K562 (cell line): Measurements from ENCODE around the gene GATA2. TPM values are rescaled to one million over a fixed set of nuclear protein-coding genes. Genes with fewer than 3 reads are reported as not detected.
A peak's percentile ranks its signal among the peaks of the same experiment; 100 is the strongest.

Experiments used
- ATF7 ChIP-seq: fragments of 450-650 bp; IDR thresholded peaks from 2 replicates; pipeline ENCODE4 v1.7.1; 2014; ENCODE audit warnings: mild to moderate bottlenecking, moderate library complexity
- CSDE1 ChIP-seq, 2 experiments: fragments of 450-650 bp; IDR thresholded peaks; 2 replicates each; pipeline ENCODE4 v1.6.1; 2016; ENCODE audit warnings: mild to moderate bottlenecking in 1 of 2
- CXXC5 ChIP-seq: fragments of 250-450 bp; sonication (Bioruptor Pico); IDR thresholded peaks from 2 replicates; pipeline ENCODE4 v1.8.0; 2022; ENCODE audit warnings: inconsistent platforms, mild to moderate bottlenecking, moderate library complexity
- ELF1 ChIP-seq: fragments of 200-800 bp; sonication (Bioruptor generic); IDR thresholded peaks from 2 replicates; pipeline ENCODE4 v1.6.1; 2016; ENCODE audit warnings: missing genetic modification characterization, missing compliant biosample characterization
- ELF4 ChIP-seq: fragments of 450-650 bp; formaldehyde crosslinking; IDR thresholded peaks from 2 replicates; pipeline ENCODE4 v1.4.0; 2022; ENCODE audit warnings: missing genetic modification characterization
- HEY1 ChIP-seq: fragments of 250-450 bp; sonication (Bioruptor Pico); IDR thresholded peaks from 2 replicates; pipeline ENCODE4 v1.5.0; 2020; ENCODE audit warnings: mild to moderate bottlenecking, moderate library complexity, borderline replicate concordance
- NR1H2 ChIP-seq: sonication (generic); formaldehyde crosslinking; IDR thresholded peaks from 2 replicates; pipeline ENCODE4 v1.4.0; 2020; ENCODE audit warnings: mild to moderate bottlenecking, missing genetic modification reagents
- PHF8 ChIP-seq: fragments of 200-600 bp; sonication (generic); IDR thresholded peaks from 2 replicates; pipeline ENCODE4 v1.6.1; 2012; ENCODE audit warnings: mixed run types, mild to moderate bottlenecking, inconsistent platforms, low read length, moderate library complexity, borderline replicate concordance
- RBM22 ChIP-seq: fragments of 200-400 bp; formaldehyde crosslinking; IDR thresholded peaks from 2 replicates; pipeline ENCODE4 v1.6.1; 2018; ENCODE audit warnings: low read length, low read depth; ENCODE audit not compliant: poor library complexity, severe bottlenecking
- RUNX1 ChIP-seq: sonication (generic); IDR thresholded peaks from 2 replicates; pipeline ENCODE4 v1.6.1; 2016; ENCODE audit warnings: antibody characterized with exemption, low read depth
- SIN3A ChIP-seq, 2 experiments: fragments of 150-350 bp in 1 of 2; IDR thresholded peaks; 2 replicates each; pipeline ENCODE4 v1.6.1; 2011 to 2016; ENCODE audit warnings: borderline replicate concordance in 2 of 2, low read depth in 2 of 2, low read length in 2 of 2, mild to moderate bottlenecking in 2 of 2, moderate library complexity in 2 of 2; ENCODE audit not compliant: control insufficient read depth in 1 of 2
- SIRT6 ChIP-seq: IDR thresholded peaks from one replicate; pipeline ENCODE4 v1.6.1; 2012; ENCODE audit warnings: low read depth, mild to moderate bottlenecking, control low read depth, inconsistent platforms, low read length, moderate library complexity
- SMARCC2 ChIP-seq: fragments of 450-650 bp; IDR thresholded peaks from 2 replicates; pipeline ENCODE4 v1.6.1; 2017; ENCODE audit warnings: antibody characterized with exemption, moderate library complexity, mild to moderate bottlenecking, low read depth
- YY1 ChIP-seq, 3 experiments: IDR thresholded peaks; 2 replicates each; pipeline ENCODE4 v1.6.1; 2011; ENCODE audit warnings: low read length in 2 of 3, mild to moderate bottlenecking in 2 of 3, moderate library complexity in 2 of 3, borderline replicate concordance in 1 of 3, control low read depth in 1 of 3, low read depth in 1 of 3; ENCODE audit not compliant: insufficient read depth in 3 of 3, insufficient replicate concordance in 2 of 3, control insufficient read depth in 1 of 3, insufficient read length in 1 of 3; ENCODE audit errors: extremely low read depth in 1 of 3
- ZBED1 ChIP-seq: IDR thresholded peaks from 2 replicates; pipeline ENCODE4 v1.6.1; 2014
- ZNF23 ChIP-seq: fragments of 250-450 bp; sonication (Bioruptor Pico); IDR thresholded peaks from 2 replicates; pipeline ENCODE4 v1.4.0; 2020; ENCODE audit warnings: mild to moderate bottlenecking
- ZNF408 ChIP-seq: fragments of 250-450 bp; sonication (Bioruptor Pico); IDR thresholded peaks from 2 replicates; pipeline ENCODE4 v1.4.0; 2020; ENCODE audit warnings: low read depth, mild to moderate bottlenecking, moderate library complexity
- ZNF444 ChIP-seq: fragments of 250-450 bp; sonication (Bioruptor Pico); IDR thresholded peaks from 2 replicates; pipeline ENCODE4 v1.4.0; 2020; ENCODE audit warnings: mild to moderate bottlenecking, moderate library complexity
- polyA plus RNA-seq, 8 experiments: library from polyadenylated mRNA; depleted of rRNA in 4 of 8; stranded (reverse) in 5 of 8; unstranded in 3 of 8; fragments of >200 nt; fragmentation: Nextera tagmentation in 2 of 8; fragmentation: Illumina TruSeq in 1 of 8; extraction: Ambion mirVana in 2 of 8; extraction: Trizol in 1 of 8; gene quantifications; 2 replicates each; pipeline versions ENCODE4 v1.2.1 to v1.2.3, GENCODE V29; 2011 to 2014; ENCODE audit warnings: inconsistent platforms in 1 of 8, missing spikeins in 1 of 8
- total RNA-seq, 7 experiments: library from RNA; depleted of rRNA in 6 of 7; stranded (reverse); fragments of >200 nt in 6 of 7; fragmentation: Illumina TruSeq in 2 of 7; extraction: Trizol in 2 of 7; gene quantifications; 2 replicates each; pipeline versions ENCODE4 v1.2.1 to v1.2.3, GENCODE V29; 2011 to 2021; ENCODE audit warnings: low replicate concordance in 1 of 7
- TF ChIP-seq, protein P1 (sequence below): sonication (generic); formaldehyde crosslinking; IDR thresholded peaks from 2 replicates; pipeline ENCODE4 v1.8.0; 2023; ENCODE audit warnings: mild to moderate bottlenecking, missing genetic modification reagents
- TF ChIP-seq, protein P2 (sequence below): sonication (generic); formaldehyde crosslinking; IDR thresholded peaks from 2 replicates; pipeline ENCODE4 v1.9.0; 2022; ENCODE audit warnings: mild to moderate bottlenecking, missing genetic modification reagents
- TF ChIP-seq, protein P3 (sequence below): fragments of 450-650 bp; IDR thresholded peaks from 2 replicates; pipeline ENCODE4 v1.6.1; 2018; ENCODE audit warnings: mild to moderate bottlenecking, low read depth; ENCODE audit not compliant: partially characterized antibody

GATA2 gene
- total and polyA plus RNA-seq, 9 of the 15 experiments (the other 6 are each of a cell fraction or from before 2014, with no cell fraction given) = 8.5 to 218 (median 50.8) TPM

DNA sequence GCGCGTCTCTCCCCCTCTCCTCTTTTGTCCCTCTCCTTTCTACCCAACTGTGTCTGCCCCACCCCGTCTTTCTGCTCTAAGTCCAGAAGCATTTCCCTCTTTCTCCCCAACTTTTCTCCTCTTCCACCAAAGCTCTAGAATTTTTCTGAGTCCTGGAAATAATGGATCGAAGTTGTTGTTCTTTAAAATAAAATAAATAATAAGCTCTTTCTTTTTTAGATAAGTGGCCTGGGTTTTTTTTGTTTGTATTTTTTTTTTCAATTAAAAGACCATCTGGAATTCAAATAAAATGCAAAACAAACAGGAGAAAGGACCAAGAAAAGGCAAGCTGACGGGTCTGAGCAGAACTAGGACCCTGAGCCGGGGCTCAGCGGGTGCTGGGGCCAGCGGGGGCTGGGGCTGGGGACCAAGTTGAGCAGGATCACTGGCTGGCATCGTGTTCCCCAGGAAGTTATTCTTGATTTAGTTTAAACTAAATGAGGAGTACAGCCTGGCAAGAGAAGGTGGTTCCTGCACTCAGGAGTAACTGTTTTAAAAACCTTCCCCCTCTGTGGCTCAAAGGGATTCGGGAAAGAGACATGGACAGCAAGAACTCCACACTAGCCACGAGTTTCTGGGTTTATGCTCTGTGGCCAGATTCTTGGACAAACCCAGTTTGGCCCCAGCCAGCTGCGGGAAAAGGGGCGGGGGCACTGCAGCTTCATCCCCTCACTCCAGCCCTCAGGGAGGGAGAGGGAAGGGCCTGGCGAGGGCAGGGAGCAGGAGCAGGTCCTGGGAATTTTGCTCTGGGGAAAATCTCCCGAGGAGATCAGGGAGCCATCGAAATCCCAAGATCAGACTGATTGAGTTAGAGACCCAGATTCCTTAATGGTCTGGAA is 8.4 kb downstream of the GATA2 start (continued):
- TF ChIP-seq RUNX1 = no peak
- TF ChIP-seq, protein P1, sequence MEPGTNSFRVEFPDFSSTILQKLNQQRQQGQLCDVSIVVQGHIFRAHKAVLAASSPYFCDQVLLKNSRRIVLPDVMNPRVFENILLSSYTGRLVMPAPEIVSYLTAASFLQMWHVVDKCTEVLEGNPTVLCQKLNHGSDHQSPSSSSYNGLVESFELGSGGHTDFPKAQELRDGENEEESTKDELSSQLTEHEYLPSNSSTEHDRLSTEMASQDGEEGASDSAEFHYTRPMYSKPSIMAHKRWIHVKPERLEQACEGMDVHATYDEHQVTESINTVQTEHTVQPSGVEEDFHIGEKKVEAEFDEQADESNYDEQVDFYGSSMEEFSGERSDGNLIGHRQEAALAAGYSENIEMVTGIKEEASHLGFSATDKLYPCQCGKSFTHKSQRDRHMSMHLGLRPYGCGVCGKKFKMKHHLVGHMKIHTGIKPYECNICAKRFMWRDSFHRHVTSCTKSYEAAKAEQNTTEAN = no peak
- TF ChIP-seq YY1 (IDR thresholded peaks at IDR 0.05; ENCODE audit: borderline replicate concordance in 1 of 3, control insufficient read depth in 1 of 3, extremely low read depth in 1 of 3, insufficient read depth in 3 of 3, insufficient read length in 1 of 3, insufficient replicate concordance in 2 of 3, low read depth in 1 of 3, low read length in 2 of 3) = no peak
- no peak for TF ChIP-seq SMARCC2
- TF ChIP-seq, protein P2, sequence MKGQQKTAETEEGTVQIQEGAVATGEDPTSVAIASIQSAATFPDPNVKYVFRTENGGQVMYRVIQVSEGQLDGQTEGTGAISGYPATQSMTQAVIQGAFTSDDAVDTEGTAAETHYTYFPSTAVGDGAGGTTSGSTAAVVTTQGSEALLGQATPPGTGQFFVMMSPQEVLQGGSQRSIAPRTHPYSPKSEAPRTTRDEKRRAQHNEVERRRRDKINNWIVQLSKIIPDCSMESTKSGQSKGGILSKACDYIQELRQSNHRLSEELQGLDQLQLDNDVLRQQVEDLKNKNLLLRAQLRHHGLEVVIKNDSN (CRISPR knock-in tag) = no peak
- TF ChIP-seq CXXC5 = no peak
- TF ChIP-seq SIN3A (IDR thresholded peaks at IDR 0.05; ENCODE audit: borderline replicate concordance in 2 of 2, control insufficient read depth in 1 of 2, low read depth in 2 of 2, low read length in 2 of 2) = 0 out of 4 replicates have a peak, but pooled peaks of 1 of the 2 experiments have one; percentile 48
- no peak for TF ChIP-seq ZBED1
- 0 out of 2 replicates have a peak, but pooled peaks have one; percentile 2 for TF ChIP-seq ELF4 (CRISPR knock-in tag)
- TF ChIP-seq PHF8 = no peak
- TF ChIP-seq CSDE1 (IDR thresholded peaks at IDR 0.05) = no peak
- no peak for TF ChIP-seq SIRT6
- no peak for TF ChIP-seq RBM22
- no peak for TF ChIP-seq NR1H2
- no peak for TF ChIP-seq HEY1
- TF ChIP-seq ELF1 (tag) = no peak
- no peak for TF ChIP-seq ZNF23 (CRISPR knock-in tag)
- no peak for TF ChIP-seq ZNF444
- TF ChIP-seq ATF7 = no peak
- TF ChIP-seq, protein P3, sequence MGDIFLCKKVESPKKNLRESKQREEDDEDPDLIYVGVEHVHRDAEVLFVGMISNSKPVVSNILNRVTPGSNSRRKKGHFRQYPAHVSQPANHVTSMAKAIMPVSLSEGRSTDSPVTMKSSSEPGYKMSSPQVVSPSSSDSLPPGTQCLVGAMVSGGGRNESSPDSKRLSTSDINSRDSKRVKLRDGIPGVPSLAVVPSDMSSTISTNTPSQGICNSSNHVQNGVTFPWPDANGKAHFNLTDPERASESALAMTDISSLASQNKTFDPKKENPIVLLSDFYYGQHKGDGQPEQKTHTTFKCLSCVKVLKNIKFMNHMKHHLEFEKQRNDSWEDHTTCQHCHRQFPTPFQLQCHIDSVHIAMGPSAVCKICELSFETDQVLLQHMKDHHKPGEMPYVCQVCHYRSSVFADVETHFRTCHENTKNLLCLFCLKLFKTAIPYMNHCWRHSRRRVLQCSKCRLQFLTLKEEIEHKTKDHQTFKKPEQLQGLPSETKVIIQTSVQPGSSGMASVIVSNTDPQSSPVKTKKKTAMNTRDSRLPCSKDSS = no peak
- TF ChIP-seq ZNF408 (CRISPR knock-in tag) = no peak
